Endothelial cell (in vitro differentiated cells): ENCODE measurements around the gene MPV17L2. TPM values are rescaled to one million over a fixed set of nuclear protein-coding genes. Genes with fewer than 3 reads are reported as not detected.

Source experiments
- DNase-seq: peaks from one replicate; pipeline ENCODE4 v3.0.0; 2021; ENCODE audit warnings: low spot score
- H3K27ac Mint-ChIP-seq: one replicate; pipeline ENCODE4 v1.8.0; 2021; ENCODE audit warnings: mixed read lengths, inconsistent platforms; ENCODE audit not compliant: unreplicated experiment
- H3K27me3 Mint-ChIP-seq: one replicate; pipeline ENCODE4 v1.8.0; 2021; ENCODE audit warnings: mild to moderate bottlenecking, moderate library complexity, mixed read lengths, inconsistent platforms; ENCODE audit not compliant: unreplicated experiment
- H3K36me3 Mint-ChIP-seq: one replicate; pipeline ENCODE4 v1.8.0; 2021; ENCODE audit warnings: mild to moderate bottlenecking, low read depth, mixed read lengths, inconsistent platforms; ENCODE audit not compliant: unreplicated experiment
- H3K4me1 Mint-ChIP-seq: one replicate; pipeline ENCODE4 v1.8.0; 2021; ENCODE audit warnings: mild to moderate bottlenecking, mixed read lengths, inconsistent platforms; ENCODE audit not compliant: unreplicated experiment
- H3K4me3 Mint-ChIP-seq: one replicate; pipeline ENCODE4 v1.8.0; 2021; ENCODE audit warnings: mild to moderate bottlenecking, mixed read lengths, inconsistent platforms; ENCODE audit not compliant: unreplicated experiment
- H3K9me3 Mint-ChIP-seq: one replicate; pipeline ENCODE4 v1.8.0; 2021; ENCODE audit warnings: mixed read lengths, inconsistent platforms; ENCODE audit not compliant: unreplicated experiment
- long read RNA-seq: library from polyadenylated mRNA; unstranded; transcript quantifications from one replicate; pipeline ENCODE4 v2.0.0, GENCODE V29; 2020; ENCODE audit not compliant: unreplicated experiment
- total RNA-seq: library from RNA; stranded (reverse); fragmentation: NEBNext Ultra II Directional; extraction: Animal tissue kit (Norgen Biotek cat#: 25700); gene quantifications from one replicate; pipeline ENCODE4 v1.2.1, GENCODE V29; 2021; ENCODE audit not compliant: unreplicated experiment
- TF ChIP-seq, protein P1 (sequence below): fragments of 200-600 bp; sonication (generic); IDR thresholded peaks from one replicate; pipeline ENCODE4 v1.5.0; 2021; ENCODE audit warnings: antibody characterized with exemption; ENCODE audit not compliant: unreplicated experiment

The MPV17L2 gene
- total RNA-seq = 17.7 TPM
- long read RNA-seq, transcript MPV17L2-204 (5 exons, 1,408 nt) = major isoform, 25 of 28 reads
- long read RNA-seq, partial matches to known transcripts = 1 of 28 reads
- long read RNA-seq, other reads (novel, unspliced or antisense) = 0 of 28 reads

DNA sequence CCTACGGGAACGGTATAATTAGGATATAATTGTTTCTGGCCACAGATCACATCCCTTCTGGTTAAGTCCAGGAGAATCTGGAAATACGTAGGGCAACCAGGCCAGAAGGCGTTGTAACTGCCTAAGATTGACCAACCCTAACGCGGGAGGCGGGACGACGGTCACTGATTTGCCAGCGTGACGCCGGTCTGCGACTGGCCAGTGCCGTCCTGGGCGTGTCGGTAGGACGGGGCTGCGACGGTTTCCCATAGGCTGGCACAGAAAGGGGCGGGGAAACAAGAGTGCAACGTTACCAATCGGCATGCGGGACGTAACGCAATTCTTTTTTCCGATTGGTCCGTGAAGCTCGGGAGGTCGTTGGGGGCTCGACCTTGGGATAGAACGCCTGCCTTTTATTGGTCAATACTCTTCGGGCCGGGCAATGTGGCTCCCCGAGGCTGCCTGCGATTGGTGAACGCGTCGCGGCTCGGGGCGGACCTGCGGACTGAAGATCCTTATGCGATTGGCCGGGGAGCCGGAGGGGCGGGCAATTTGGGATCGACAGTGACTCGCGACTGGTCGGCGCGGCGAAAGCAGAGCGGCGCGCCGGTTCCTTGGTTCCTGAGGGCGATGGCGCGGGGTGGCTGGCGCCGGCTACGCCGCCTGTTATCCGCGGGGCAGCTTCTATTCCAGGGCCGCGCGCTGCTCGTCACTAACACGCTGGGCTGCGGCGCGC, at the start of gene MPV17L2:
TSS of gene MPV17L2 (plus strand) at position 546 of the 715 bp plus-strand sequence. CDS start at position 610, 64 bp downstream.
- H3K9me3 Mint-ChIP-seq = no peaks in the 10 kb centered on the region
- peak within 1 kb of the TSS; percentile 90 for H3K4me3 Mint-ChIP-seq
- peak; percentile 97 for DNase-seq
- no peaks in the 10 kb centered on the region for H3K36me3 Mint-ChIP-seq
- H3K27ac Mint-ChIP-seq = peak within 1 kb of the TSS; percentile 61
- H3K4me1 Mint-ChIP-seq = peaks cover 9% of the 10 kb centered on the region
- TF ChIP-seq, protein P1, sequence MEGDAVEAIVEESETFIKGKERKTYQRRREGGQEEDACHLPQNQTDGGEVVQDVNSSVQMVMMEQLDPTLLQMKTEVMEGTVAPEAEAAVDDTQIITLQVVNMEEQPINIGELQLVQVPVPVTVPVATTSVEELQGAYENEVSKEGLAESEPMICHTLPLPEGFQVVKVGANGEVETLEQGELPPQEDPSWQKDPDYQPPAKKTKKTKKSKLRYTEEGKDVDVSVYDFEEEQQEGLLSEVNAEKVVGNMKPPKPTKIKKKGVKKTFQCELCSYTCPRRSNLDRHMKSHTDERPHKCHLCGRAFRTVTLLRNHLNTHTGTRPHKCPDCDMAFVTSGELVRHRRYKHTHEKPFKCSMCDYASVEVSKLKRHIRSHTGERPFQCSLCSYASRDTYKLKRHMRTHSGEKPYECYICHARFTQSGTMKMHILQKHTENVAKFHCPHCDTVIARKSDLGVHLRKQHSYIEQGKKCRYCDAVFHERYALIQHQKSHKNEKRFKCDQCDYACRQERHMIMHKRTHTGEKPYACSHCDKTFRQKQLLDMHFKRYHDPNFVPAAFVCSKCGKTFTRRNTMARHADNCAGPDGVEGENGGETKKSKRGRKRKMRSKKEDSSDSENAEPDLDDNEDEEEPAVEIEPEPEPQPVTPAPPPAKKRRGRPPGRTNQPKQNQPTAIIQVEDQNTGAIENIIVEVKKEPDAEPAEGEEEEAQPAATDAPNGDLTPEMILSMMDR = no peak
- H3K27me3 Mint-ChIP-seq = peaks cover 7% of the 10 kb centered on the region

DNA sequence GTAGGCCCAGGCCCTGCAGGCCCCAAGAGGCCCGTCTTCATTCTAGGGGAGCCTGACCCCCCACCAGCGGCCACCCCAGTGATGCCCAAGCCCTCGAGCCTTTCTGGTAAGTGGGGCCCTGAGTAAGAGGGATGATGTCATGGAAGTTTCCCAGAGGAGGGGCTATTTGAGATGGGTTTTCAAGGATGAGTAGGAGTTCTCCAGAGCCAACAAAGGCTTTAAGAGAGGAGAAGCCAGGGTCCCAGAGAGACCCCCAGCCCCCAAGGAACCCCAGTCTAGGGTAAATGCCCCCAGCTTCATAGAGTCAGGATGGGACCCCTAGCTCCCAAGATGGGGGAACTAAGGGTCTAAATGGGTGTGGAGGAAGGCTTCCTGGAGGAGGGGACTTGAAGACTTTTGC, 49.1 kb upstream of the MPV17L2 start:
- Mint-ChIP-seq H3K27ac (no peak overlapping the region), H3K36me3 (peaks cover 1% of the 10 kb centered on the region), H3K9me3 (no peaks in the 10 kb centered on the region), H3K4me1 (no peaks in the 10 kb centered on the region), H3K27me3 (peaks cover 1% of the 10 kb centered on the region), H3K4me3 (no peak overlapping the region)
- DNase-seq = no peak
- TF ChIP-seq, protein P1 = no peak

DNA sequence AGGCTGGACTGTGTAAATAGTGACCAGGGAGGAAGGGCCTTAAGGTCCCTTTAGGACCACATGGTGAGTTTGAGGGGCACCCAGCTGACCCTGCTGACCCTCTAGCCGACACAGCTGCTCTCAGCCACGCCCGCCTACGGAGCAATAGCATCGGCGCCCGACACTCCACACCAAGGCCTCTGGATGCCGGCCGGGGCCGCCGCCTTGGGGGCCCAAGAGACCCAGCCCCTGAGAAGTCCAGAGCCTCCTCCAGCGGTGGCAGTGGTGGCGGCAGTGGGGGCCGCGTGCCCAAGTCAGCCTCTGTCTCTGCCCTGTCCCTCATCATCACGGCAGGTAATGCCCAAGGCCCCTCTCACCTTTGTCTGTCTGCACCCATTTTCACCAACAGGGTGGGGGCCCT, 48.7 kb upstream of the MPV17L2 start:
- Mint-ChIP-seq H3K4me1 (no peaks in the 10 kb centered on the region), H3K27me3 (peaks cover 1% of the 10 kb centered on the region), H3K9me3 (no peaks in the 10 kb centered on the region), H3K27ac (no peak overlapping the region), H3K36me3 (no peaks in the 10 kb centered on the region), H3K4me3 (no peak overlapping the region)
- DNase-seq = no peak
- TF ChIP-seq, protein P1 = no peak

DNA sequence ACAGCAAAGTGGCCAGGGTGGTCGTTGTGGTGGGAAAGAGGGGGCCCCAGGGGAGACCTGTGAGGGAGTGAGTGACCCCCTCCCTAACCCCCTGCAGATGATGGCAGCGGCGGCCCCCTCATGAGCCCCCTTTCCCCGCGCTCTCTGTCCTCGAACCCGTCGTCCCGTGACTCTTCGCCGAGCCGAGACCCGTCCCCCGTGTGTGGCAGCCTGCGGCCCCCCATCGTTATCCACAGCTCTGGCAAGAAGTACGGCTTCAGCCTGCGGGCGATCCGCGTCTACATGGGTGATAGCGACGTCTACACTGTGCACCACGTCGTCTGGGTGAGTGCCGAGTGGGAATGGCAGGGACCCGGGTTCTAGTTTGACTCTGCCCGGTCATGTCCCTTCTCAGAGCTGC, 48.1 kb upstream of the MPV17L2 start:
- no peak for DNase-seq
- Mint-ChIP-seq H3K4me3 (no peak overlapping the region), H3K36me3 (no peaks in the 10 kb centered on the region), H3K9me3 (no peaks in the 10 kb centered on the region), H3K27ac (no peak overlapping the region), H3K27me3 (peaks cover 1% of the 10 kb centered on the region), H3K4me1 (no peaks in the 10 kb centered on the region)
- TF ChIP-seq, protein P1 = no peak

DNA sequence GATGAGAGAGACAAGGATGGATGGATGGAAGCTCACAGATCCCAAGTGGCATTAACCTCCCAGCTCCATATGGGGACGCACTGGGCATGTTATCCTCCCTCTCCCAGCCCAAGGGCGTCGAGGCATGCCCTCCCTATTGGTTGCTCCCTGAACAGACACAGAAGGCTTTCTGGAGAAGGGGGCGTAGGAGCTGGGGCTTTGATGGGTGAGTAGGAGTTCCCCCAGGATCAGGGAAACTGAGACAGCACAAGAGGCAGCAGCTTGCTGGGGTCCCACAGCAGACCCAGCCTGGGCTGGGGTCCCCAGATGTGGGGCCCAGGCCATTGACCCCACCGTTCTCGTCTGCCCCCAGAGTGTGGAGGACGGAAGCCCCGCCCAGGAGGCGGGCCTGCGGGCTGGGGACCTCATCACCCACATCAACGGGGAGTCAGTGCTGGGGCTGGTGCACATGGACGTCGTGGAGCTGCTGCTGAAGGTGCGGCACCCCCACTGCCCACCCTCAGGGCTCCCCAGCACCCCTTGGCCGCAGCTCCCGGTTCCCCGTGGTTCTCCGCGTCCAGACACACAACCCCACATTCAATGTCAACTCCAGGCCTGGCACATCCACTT, 47.5 kb upstream of the MPV17L2 start:
- DNase-seq = no peak
- Mint-ChIP-seq H3K36me3 (no peaks in the 10 kb centered on the region), H3K9me3 (no peaks in the 10 kb centered on the region), H3K4me1 (no peaks in the 10 kb centered on the region), H3K27me3 (peaks cover 1% of the 10 kb centered on the region), H3K27ac (no peak overlapping the region), H3K4me3 (no peak overlapping the region)
- TF ChIP-seq, protein P1 = no peak
